ENCODE data around the gene BTBD16.

DNA sequence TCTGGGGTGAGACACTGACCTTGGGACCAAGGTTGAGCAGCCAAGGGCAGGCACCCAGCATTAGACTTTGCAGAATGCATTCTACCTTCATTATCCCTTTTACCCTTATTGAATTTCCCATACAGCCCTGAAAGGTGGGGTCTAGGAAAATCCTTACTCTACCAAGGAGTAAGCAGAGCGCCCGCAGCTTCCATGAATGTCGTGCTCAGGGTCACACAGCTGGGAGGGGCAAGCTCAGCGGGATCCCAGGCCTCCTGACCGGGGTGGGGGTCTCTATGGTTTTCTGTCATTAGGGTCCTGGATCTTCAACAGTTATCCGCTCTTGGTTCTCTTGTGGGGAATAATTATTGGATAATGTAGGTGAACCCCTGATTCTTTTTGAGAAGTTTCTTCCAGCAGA is 30.7 kb upstream of the BTBD16 start:
- TF ChIP-seq, protein P1, sequence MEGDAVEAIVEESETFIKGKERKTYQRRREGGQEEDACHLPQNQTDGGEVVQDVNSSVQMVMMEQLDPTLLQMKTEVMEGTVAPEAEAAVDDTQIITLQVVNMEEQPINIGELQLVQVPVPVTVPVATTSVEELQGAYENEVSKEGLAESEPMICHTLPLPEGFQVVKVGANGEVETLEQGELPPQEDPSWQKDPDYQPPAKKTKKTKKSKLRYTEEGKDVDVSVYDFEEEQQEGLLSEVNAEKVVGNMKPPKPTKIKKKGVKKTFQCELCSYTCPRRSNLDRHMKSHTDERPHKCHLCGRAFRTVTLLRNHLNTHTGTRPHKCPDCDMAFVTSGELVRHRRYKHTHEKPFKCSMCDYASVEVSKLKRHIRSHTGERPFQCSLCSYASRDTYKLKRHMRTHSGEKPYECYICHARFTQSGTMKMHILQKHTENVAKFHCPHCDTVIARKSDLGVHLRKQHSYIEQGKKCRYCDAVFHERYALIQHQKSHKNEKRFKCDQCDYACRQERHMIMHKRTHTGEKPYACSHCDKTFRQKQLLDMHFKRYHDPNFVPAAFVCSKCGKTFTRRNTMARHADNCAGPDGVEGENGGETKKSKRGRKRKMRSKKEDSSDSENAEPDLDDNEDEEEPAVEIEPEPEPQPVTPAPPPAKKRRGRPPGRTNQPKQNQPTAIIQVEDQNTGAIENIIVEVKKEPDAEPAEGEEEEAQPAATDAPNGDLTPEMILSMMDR (IDR thresholded peaks at IDR 0.05), result no peak
- no peak for TF ChIP-seq POLR2A (IDR thresholded peaks at IDR 0.05)
